Amniotic epithelial cell (primary cell): ENCODE results near the gene CFAP73.

Experiments
- DNase-seq: peaks from one replicate; pipeline ENCODE4 v3.0.0-alpha.2; 2010; ENCODE audit warnings: low read depth

Gene CFAP73

DNA sequence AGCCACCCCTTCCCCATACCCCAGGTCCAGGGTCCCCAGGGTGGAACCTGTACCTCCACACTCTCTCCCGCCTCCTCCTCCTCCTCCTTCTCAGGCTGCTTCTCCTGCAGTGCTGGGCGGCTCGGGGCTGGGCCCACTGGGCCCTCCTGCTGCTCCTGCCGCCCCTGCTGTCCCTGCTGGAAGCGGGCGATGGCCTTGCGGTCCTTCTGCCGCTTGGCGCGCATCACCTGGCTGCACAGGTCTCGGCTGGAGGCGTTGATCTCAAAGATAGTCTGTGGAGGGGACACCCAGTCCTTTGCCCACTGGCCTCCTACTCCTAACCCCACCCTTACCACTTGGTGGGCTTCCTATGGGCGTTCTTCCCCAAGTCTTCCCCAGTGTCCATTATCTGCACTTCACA, 14.5 kb downstream of the CFAP73 start:
- no peak for DNase-seq

DNA sequence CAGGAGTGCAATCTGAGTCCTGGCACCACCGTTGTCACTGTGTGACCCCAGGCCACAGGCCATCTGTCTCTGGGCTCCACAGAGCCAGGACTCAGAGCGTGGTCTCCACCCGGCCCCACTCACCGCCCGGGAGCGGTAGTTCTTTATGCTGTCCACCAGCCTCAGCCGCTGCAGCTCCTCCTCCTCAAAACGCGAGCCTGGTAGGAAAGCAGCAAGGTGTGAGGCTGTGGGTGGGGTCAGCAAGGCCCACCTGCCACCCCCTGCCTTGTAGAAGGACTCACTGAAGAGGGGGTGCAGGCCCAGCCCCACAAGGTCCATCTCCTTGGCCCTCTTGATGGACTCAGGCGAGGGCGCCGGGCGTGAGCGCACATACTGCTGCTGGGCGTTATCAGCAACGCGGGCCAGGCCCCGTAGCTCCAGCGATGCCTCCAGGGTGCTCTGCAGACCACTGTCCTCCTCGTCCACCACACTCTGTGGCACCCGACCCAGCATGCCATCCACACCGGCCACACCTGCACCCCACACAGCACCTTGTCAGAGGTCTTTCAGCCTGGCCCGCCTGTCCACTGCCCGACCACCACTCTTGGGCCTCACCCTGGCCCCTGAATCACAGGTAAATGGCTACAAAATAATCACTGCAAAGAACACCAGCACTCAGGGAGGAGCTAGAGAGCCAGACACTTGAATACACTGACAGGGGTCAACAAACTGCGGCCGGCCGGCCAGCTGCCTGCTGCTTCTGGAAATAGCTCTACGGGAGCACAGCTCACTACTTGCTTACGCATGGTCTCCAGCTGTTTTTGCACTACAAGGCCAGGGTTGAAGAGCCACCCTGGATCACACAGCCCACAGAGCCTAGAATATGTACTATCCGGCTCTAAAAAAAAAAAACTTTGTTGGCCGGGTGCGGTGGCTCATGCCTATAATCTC, 16.3 kb downstream of the CFAP73 start:
- no peak for DNase-seq

DNA sequence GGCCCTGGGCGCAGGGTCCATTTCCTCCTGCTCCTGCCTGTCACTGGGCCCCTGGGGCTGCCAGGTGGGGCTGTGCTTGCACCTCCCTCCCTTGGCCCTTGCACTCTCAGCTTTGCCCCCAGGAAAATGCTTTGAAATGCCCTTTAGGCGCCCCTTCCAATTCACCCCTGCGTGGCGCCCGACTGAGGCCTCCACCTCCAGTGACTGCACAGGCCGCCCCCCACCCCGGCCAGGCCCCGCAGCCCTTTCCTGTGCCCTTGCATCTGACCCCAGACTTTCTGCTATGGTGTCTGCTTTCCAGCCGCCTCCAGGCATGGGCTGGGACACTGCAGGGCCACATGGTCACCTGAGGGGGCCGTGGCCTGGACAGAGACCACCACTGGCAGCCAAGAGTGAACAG, 18.3 kb downstream of the CFAP73 start:
- DNase-seq = no peak

DNA sequence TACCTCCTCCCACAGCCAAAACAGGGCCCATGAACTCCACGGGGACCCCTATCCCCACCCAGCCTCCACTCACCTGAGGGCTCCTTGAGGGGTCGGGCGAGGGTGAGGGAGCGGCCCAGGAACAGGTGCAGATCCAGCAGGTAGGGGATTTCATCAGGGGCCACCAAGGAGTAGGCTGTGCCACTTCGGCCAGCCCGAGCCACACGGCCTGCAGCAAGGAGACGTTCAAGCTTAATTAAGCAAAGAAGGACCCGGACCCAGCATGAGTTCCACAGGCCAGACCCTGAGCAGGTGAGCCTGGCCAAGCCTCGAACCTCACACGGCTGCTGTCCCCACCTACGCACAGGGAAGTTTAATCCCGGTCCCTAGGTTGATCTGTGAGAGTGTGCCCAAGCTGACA, 20.2 kb downstream of the CFAP73 start:
- DNase-seq = no peak

DNA sequence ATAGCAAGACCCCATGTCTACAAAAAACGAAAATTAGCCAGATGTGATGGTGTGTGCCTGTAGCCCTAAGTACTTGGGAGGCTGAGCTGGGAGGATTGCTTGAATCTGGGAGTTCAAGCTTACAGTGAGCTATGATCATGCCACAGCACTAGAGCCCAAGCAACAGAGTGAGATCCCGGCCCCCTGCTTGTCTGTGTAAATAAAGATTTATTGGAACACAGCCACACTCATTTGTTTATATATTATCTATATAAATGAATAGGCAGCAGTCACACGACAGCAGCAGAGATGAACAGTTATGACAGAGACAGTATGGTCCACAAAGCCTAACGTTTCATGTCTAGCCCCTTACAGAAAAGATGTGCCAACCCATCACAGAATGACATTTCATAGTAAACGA, 20.9 kb downstream of the CFAP73 start:
- DNase-seq = no peak

DNA sequence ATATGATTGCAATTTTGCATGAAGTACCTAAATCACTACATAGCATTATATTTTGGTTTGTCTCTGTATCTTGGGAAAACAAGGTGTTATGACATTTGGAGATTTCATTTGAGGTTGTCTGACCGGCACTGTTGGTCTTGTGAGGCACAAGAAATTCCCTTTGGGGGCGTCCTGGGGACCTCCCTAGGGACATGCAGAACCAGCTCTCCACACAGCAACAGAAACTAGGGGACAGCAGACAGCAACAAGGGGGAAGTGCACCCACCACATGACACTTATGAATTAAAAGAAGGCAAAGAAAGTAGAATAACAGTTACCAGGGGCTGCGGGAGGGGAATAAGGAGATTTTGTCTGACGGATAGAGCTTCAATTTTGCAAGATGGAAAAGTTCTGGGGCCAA, 21.4 kb downstream of the CFAP73 start:
- no peak for DNase-seq

DNA sequence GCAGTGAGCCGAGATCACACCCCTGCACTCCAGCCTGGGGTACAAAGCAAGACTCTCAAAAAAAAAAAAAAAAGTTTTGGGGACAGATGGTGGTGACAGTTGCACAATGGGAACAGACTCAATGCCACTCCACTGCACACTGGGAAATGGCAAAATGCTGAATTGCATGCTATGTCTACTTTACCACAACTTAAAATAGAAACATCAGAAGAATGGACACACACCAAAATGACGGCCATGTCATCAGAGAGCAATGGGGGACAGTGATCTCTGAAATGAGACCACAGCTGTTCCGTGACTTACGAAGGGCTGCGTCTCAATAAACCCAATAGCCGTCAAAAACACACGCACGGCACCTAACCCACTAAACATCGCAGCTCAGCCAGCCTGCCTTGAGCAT, 22.0 kb downstream of the CFAP73 start:
- no peak for DNase-seq

DNA sequence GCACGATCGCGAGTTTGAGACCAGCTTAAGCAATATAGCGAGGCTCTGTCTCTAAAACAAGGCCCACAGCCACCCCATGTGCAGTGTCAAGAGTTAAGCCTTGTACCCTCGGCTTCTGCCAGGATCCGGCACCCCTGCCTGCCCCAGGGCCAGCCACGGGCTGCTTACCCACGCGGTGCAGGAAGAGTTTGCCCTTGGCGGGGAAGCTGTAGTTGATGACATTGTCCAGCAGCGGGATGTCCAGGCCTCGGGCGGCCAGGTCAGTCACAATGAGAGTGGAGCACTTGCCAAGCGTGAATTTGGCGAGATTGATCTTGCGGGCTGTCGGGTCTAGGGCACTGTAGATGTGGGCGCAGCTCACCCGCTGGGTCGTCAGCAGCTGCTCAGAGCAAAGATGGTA, 22.7 kb downstream of the CFAP73 start:
- DNase-seq = no peak

DNA sequence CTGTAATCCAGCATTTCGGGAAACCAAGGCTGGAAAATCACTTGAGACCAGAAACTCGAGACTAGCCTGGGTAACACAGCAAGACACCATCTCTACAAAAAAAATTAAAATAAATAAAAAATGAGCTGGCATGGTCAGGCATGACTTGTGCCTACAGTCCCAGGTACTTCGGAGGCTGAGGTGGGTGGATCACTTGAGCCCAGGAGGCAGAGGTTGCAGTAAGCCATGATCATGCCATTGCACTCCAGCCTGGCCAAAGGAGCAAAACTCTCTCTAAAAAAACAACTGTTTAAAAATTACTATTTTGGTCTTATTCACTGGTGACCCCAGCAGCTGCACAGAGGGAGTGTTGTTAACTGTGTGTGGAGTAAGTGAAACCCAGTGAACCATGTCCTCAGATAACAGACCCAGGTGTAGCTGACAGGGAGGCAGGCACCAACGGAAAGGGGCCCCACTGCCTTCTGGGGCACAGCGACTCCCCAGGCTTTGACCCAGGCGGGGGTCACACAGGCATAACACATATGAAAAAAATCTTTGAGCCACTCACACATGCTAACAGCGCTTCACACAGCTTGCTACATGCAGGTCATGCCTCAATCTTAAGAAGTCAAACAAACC, 23.7 kb downstream of the CFAP73 start:
- no peak for DNase-seq

DNA sequence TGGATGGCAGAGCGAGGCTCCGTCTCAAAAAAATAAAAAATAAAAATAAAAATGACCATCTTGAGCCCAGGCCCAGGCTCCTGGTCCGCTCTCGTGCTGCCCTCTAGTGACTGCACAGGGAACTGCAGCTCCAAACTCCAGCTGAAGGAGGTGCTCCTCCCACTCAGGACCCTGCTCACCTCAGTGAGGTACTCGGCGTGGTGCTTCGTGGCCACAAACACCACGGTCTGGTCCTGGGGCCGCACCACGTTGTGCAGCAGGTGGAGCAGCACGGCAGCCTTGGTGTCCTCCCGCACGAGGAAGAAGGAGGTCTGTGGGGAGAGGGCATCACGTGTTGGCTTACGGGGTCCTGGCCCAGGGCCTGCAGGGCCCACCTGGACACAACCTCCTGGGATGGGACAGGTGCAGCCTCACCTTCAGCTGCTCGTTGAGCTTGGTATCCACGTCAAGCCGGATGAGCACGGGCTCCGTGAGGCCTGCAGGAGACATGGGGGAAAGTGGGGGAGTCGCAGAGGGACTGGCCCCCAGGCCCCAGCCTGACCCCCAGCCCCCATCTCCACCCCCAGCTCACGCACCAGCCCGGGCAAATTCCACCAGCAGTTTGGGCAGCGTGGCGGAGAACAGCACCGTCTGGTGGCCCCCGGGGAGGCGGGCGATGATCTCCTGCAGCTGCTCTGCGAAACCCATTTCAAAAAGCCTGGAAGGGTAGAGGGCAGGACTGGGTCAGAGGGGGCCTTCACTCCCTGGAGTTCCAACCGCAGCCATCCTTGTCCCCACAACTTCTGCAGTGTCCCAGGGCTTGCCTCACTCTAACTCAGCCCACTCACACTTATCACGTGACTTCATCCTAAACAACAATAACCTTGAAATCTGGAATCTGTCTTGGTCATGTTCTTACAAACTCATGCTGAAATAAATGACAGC, 25.2 kb downstream of the CFAP73 start:
- DNase-seq = peak; percentile 44

DNA sequence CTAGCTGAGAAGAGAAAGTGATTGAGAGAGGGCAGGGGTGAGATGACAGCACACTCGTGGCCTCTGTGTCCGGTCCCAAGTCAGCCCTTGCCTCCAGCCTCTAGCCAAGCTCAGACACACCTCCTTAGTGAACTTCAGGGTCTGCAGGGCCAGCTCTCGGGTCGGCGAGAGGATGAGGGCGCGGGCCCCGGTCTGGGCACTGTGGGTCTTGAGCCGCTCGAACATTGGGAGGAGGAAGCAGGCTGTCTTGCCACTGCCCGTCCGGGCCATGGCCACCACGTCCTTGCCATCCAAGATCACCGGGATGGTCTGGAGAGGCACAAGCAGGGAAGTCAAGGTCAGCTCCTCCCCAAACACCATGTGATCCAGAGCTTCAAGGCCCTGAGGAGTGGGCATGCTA, 29.5 kb downstream of the CFAP73 start:
- no peak for DNase-seq

DNA sequence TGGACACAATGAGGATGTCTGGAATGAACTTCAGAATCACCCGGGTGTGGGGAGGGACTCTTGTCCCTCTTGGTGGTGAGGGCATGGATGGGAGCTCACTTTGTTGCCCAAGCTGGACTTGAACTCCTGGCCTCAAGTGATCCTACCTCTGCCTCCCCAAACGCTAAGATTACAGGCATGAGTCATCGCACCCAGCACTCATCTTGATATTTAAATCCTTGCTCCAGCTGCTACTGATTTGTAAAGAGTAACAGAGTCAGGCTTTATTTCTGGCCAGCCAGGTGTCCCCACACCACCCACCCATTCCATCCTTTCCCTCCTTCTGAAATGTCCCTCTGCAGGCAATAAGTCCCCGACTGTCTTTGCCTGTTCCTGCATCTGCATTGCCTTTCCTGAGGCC, 30.8 kb downstream of the CFAP73 start:
- DNase-seq = no peak

DNA sequence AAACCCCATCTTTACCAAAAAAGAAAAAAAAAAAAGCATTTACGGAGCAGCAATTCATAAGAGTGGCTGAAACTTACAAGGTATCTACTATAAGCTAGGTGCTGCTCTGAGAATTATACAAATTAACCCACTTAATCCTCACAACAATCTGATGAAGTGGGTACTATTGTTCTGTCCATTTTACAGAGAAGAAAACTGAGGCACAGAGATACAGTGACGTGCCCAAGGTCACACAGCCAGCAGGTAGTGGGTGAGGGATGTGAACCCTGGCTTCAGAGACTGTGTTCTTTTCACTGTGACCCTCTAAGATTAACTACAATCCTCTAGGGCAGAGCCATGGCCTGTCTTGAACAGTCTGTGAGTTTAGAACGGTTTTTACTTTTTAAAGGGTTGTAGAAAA, 32.5 kb downstream of the CFAP73 start:
- DNase-seq = no peak

DNA sequence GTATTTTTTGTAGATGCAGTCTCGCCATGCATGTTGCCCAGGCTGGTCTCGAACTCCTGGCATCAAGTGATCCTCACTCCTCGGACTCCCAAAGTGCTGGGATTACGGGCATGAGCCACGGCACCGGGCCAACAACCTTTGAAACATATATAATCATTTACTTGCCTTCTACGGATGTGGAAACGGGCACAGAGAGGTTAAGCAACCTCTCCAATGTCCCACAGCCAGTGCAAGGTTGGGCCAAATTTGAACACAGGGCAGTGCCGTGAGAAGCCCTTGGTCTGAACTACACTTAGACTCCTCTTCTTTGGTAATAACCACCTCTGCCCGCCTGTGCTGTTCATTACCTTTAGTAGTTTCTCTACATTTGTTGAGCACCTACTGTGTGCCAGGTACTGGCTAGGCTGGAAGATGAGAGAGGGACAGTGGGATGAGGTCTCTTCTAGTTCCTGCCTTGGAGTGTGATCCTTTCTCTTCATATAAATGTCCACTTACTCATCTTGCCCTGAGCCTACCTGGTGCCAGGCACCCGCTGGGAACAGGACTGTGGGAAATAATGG, 33.6 kb downstream of the CFAP73 start:
- DNase-seq = no peak

DNA sequence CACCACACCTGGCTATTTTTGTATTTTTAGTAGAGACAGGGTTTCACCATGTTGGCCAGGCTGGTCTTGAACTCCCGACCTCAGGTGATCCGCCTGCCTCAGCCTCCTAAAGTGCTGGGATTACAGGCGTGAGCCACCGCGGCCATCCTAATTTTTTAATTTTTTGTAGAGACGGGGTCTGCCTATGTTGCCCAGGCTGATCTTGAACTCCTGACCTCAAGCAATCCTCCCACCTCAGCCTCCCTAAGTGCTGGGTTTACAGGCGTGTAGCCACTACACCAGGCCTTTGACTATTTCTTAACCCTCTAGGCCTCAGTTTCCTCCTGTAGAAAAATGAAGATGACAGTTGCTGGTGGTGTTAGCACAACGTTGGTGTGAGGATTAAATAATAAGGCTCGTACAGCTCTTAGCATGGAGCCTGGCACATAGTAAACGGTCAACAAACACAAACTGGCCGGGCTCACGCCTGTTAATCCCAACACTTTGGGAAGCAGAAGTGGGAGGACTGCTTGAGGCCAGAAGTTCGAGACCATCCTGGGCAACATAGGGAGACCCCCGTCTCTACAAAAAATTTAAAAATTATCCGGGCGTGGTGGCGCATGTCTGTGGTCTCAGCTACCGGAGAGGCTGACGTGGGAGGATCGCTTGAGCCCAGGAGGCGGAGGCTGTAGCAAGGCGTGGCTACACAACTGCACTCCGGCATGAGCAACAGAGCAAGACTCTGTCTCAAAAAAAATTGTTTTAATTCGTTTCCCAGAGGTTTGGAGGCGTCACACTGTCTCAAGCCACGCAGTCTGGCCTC, 34.8 kb downstream of the CFAP73 start:
- no peak for DNase-seq

DNA sequence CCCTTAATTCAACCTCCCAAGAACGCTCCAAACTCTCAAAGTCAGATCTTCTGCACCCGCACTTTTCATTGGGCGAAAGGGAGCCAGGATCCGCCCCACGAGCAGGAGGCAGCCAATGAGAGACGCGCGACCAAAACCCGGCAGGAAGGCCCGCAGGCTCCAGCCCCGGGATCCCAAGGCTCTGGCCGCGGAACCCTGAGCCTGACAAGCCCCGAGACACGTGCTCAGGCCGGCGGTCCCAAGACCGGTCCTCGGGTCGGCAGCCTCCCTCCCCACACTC, 35.3 kb downstream of the CFAP73 start:
- DNase-seq = peak; percentile 84

DNA sequence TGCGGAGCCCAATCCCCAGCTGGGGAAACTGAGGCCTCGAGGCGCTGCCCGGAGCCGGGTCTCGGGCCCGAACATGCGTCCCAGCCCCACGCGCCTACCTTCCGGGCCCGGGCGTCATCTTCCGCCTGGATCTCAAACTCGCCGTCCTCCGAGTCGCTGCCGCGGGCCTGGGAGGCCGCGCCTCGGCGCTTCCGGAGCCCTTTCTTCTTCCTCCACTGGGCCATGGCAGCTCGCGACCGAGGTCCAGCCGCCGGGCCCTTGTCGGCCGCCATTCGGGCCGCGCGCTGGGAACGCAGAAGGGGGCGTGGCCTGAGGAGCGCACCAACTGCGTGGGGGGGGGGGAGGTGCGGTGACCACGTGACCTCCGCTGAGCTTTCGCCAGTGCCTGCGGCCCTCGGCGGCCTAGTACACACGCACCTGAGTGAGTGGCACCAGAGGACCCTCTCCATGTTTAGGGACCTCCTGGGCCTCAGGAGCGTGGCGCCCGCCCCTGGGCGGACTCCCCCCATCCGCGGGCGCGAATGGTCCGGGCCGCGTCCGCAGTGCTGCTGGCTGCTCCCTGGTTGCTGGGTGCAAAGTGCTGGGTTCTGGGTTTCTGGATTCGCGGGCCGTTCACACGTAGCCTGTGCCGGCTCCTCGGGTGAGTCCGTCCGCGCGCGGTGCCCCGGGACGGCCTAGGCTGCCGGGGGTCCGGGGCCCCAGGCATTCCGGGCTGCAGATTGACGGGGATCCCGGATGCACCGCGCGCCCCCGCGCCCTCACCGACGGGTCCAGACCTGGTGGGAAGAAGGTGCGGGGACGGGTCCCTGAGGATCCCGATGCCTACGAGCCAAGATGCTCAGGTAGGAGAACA, 35.9 kb downstream of the CFAP73 start, which contains the start of the genes DDX54 and RITA1:
Gene DDX54, minus strand, starts transcription at position 299 of the 853 bp plus-strand sequence. Its CDS starts 27 bp downstream, at position 272.
Gene RITA1, plus strand, starts transcription at position 542 of the 853 bp plus-strand sequence. CDS start 1,026 bp downstream, outside the sequence.
- peak; percentile 65 for DNase-seq

DNA sequence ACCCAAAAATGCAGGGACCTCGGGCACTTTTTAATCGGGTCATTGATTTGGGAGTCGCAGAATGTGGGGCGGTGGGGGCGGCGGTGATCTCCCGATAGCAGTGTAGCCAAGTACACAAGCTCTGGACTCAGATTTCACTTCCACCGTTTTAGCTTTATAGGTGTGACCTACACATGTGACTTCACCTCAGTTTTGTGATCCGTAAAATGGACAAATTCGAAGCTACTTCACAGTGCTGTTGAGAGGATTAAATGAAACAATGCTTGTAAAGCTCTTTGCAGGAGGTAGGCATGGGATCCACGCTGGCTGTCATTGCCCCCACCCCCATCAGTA, 36.5 kb downstream of the CFAP73 start:
- peak; percentile 24 for DNase-seq

DNA sequence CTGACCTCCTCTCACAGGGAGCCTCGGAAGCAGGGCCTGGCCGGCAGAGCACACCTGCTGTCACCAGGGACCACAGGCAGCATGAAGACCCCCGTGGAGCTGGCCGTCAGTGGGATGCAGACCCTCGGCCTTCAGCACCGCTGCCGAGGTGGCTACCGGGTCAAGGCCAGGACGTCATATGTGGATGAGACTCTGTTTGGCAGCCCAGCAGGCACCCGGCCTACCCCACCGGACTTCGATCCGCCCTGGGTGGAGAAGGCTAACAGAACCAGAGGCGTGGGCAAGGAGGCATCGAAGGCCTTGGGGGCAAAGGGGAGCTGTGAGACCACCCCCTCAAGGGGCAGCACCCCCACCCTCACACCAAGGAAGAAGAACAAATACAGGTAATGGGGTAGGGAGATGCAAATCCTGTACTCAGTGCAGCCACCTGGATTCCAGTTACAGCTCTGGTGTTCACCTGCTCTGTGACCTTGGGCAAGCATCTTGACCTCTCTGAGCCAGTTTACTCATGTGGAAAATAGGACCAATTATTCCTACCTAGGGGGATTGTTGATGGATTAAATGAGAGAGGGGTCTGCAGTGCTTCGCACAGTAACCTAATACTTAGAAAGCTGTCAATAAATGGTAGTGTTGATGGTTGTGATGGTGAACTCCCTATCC, 37.3 kb downstream of the CFAP73 start:
- DNase-seq = no peak

DNA sequence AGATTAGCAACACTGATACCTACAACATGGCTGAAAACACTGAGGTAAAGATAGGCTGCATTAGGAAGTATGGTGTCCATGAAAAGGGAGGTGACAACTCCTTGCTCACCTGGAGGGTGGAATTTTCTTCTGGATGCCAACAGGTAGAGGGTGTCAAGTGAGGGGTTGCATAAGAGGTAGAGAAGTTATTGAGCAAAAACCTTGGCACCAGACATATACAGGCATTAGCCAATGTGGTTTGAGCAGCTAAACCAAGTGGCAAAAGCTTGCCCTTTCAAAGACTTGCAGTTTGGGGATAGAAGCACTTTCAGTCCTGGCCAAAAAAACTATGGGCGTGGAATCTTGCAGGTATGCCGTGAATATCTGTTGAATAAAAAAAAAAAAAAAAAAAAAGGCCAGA, 39.8 kb downstream of the CFAP73 start:
- DNase-seq = no peak
